ENCODE results near the gene KIF3B.
"Not testable (repeated sequence)": the region's sequence is repeated elsewhere in the genome, so short reads cannot be mapped to it uniquely, and the experiment has no call there.

KIF3B gene

GRCh38 chr20:32353848-32354496 is 76.5 kb downstream of the KIF3B start:
- H3K27me3 ChIP-seq, result no peaks in the 10 kb centered on the region
- H3K9me3 ChIP-seq, result no peaks in the 10 kb centered on the region
- H3K4me3 ChIP-seq, result no peak overlapping the region
- peaks cover under 1% of the 10 kb centered on the region; the same call in 1 of the 2 replicates for H4K20me1 ChIP-seq
- H3K4me2 ChIP-seq, result no peak overlapping the region
- no peak overlapping the region for H3K9ac ChIP-seq
- no peak overlapping the region for H3K27ac ChIP-seq
- TF ChIP-seq Cebpa-rat (IDR thresholded peaks at IDR 0.05), result no peak
- H3K4me1 ChIP-seq, result peaks cover 38% of the 10 kb centered on the region
- H3K36me3 ChIP-seq, result no peaks in the 10 kb centered on the region

- Histone ChIP-seq H3K27ac (no peak overlapping the region), H3K36me3 (no peaks in the 10 kb centered on the region), H3K27me3 (no peaks in the 10 kb centered on the region), H4K20me1 (peaks cover 9% of the 10 kb centered on the region), H3K9me3 (no peaks in the 10 kb centered on the region), H3K9ac (no peak overlapping the region), H3K4me1 (peaks cover 35% of the 10 kb centered on the region), H3K4me2 (no peak overlapping the region), H3K4me3 (no peak overlapping the region)
- TF ChIP-seq Cebpa-rat (IDR thresholded peaks at IDR 0.05), result no peak
Measured at GRCh38 chr20:32354592-32355416, 77.4 kb downstream of the KIF3B start.

GRCh38 chr20:32355417-32355841 is 78.0 kb downstream of the KIF3B start:
- Histone ChIP-seq H3K9ac (no peak overlapping the region), H3K4me2 (no peak overlapping the region)

GRCh38 chr20:32355907-32356621 is 78.6 kb downstream of the KIF3B start:
- not testable (repeated sequence) for H3K27me3 ChIP-seq, H3K4me3 ChIP-seq, H3K9me3 ChIP-seq, H3K36me3 ChIP-seq
- Histone ChIP-seq H3K9ac (peak overlapping the region; percentile 99; the same call in 1 of the 2 replicates), H3K4me2 (peak overlapping the region; percentile 95), H4K20me1 (peaks cover 21% of the 10 kb centered on the region), H3K4me1 (peaks cover 35% of the 10 kb centered on the region), H3K27ac (0 out of 2 replicates have a peak overlapping the region, but pooled peaks have one; percentile 99)

More at GRCh38 chr20:32355417-32355841, 78.0 kb downstream of the KIF3B start:
- TF ChIP-seq Cebpa-rat (IDR thresholded peaks at IDR 0.05), result no peak
- Histone ChIP-seq H3K27me3 (no peaks in the 10 kb centered on the region), H3K27ac (no peak overlapping the region), H4K20me1 (peaks cover 15% of the 10 kb centered on the region), H3K4me1 (peaks cover 35% of the 10 kb centered on the region), H3K4me3 (no peak overlapping the region), H3K36me3 (no peaks in the 10 kb centered on the region), H3K9me3 (no peaks in the 10 kb centered on the region)

- Histone ChIP-seq H3K27me3 (no peaks in the 10 kb centered on the region), H4K20me1 (peaks cover 29% of the 10 kb centered on the region), H3K36me3 (peaks cover 11% of the 10 kb centered on the region; the same call in 1 of the 2 replicates), H3K4me2 (peak overlapping the region; percentile 95), H3K4me1 (peaks cover 41% of the 10 kb centered on the region), H3K9me3 (no peaks in the 10 kb centered on the region), H3K9ac (peak overlapping the region; percentile 99), H3K4me3 (peak overlapping the region; percentile 84), H3K27ac (peak overlapping the region; percentile 99)
- TF ChIP-seq Cebpa-rat (IDR thresholded peaks at IDR 0.05), result no peak
Measured at GRCh38 chr20:32356622-32357374, 79.3 kb downstream of the KIF3B start.

- no peak for TF ChIP-seq Cebpa-rat (IDR thresholded peaks at IDR 0.05)
- Histone ChIP-seq H3K4me2 (peak overlapping the region; percentile 95), H4K20me1 (peaks cover 35% of the 10 kb centered on the region), H3K27me3 (no peaks in the 10 kb centered on the region), H3K9me3 (no peaks in the 10 kb centered on the region), H3K4me1 (peaks cover 47% of the 10 kb centered on the region), H3K27ac (peak overlapping the region; percentile 99), H3K36me3 (peaks cover 14% of the 10 kb centered on the region; the same call in 1 of the 2 replicates), H3K4me3 (peak overlapping the region; percentile 84), H3K9ac (peak overlapping the region; percentile 99)
Measured at GRCh38 chr20:32357375-32357868, 80.0 kb downstream of the KIF3B start.

- H3K36me3 ChIP-seq, result peaks cover 14% of the 10 kb centered on the region; the same call in 1 of the 2 replicates
- H3K4me3 ChIP-seq, result peak within 1 kb of the TSS; percentile 84
- peaks cover 41% of the 10 kb centered on the region for H4K20me1 ChIP-seq
- H3K27me3 ChIP-seq, result no peaks in the 10 kb centered on the region
- peak within 1 kb of the TSS; percentile 99 for H3K27ac ChIP-seq
- H3K9ac ChIP-seq, result peak within 1 kb of the TSS; percentile 99
- no peak for TF ChIP-seq Cebpa-rat (IDR thresholded peaks at IDR 0.05)
- H3K4me2 ChIP-seq, result peak within 1 kb of the TSS; percentile 95
- no peaks in the 10 kb centered on the region for H3K9me3 ChIP-seq
- H3K4me1 ChIP-seq, result peaks cover 53% of the 10 kb centered on the region
Measured at GRCh38 chr20:32357869-32358631, 80.6 kb downstream of the KIF3B start, which contains the start of gene ASXL1. Gene ASXL1 (plus strand): TSS chr20:32358331. CDS start chr20:32358776, 445 bp downstream.

GRCh38 chr20:32358632-32358882 is 81.1 kb downstream of the KIF3B start:
- Histone ChIP-seq H3K27me3 (no peaks in the 10 kb centered on the region), H3K4me2 (no peak overlapping the region), H3K27ac (peak overlapping the region; percentile 99), H3K9ac (peak overlapping the region; percentile 99), H4K20me1 (peaks cover 46% of the 10 kb centered on the region), H3K4me3 (peak overlapping the region; percentile 84), H3K36me3 (peaks cover 14% of the 10 kb centered on the region; the same call in 1 of the 2 replicates), H3K9me3 (no peaks in the 10 kb centered on the region), H3K4me1 (peaks cover 58% of the 10 kb centered on the region)
- TF ChIP-seq Cebpa-rat (IDR thresholded peaks at IDR 0.05), result no peak

All from BLaER1 (cell line).